CD4-positive, alpha-beta T cell treated with Interleukin-2 at 100 ng/mL for 4 hours (primary cell): ENCODE results near the gene ZNF618.

Experiments used
- DNase-seq: peaks from one replicate; pipeline ENCODE4 v3.0.0-alpha.2; 2020; ENCODE audit warnings: low spot score

ZNF618 gene

GRCh38 chr9:114098021-114098935, 222.2 kb downstream of the ZNF618 start:
- DNase-seq: no peak

GRCh38 chr9:114098936-114099668, 223.0 kb downstream of the ZNF618 start, which contains the start of gene KIF12:
Gene KIF12, minus strand, starts transcription at chr9:114099292. Its CDS starts 16 bp downstream, at chr9:114099276.
- DNase-seq: no peak

GRCh38 chr9:114099669-114100270, 223.7 kb downstream of the ZNF618 start:
- no peak for DNase-seq

GRCh38 chr9:114100536-114100935, 224.4 kb downstream of the ZNF618 start:
- DNase-seq: no peak

- DNase-seq: no peak
Observed at GRCh38 chr9:114102484-114102883, 226.4 kb downstream of the ZNF618 start.

- DNase-seq: no peak
Observed at GRCh38 chr9:114105236-114105635, 229.1 kb downstream of the ZNF618 start.
